ENCODE data around the gene SGO2.

The SGO2 gene

GRCh38 chr2:200599206-200599605, 73.2 kb downstream of the SGO2 start:
- H3K27ac ChIP-seq (ENCODE audit: extremely low read depth, low read depth, low read length): no peak overlapping the region
- H3K9me3 ChIP-seq (ENCODE audit: control insufficient read depth, insufficient read depth, low read depth, low read length): no peaks in the 10 kb centered on the region
- no peak overlapping the region for H3K4me3 ChIP-seq (ENCODE audit: low read depth, low read length)
- CTCF ChIA-PET: no interaction called here
- TF ChIP-seq ZBTB17 (tag by site-specific recombination; IDR thresholded peaks at IDR 0.05) (no peak), ZNF311 (tag by site-specific recombination; IDR thresholded peaks at IDR 0.05; ENCODE audit: borderline replicate concordance) (no peak), ZBTB7A (tag by site-specific recombination; IDR thresholded peaks at IDR 0.05; ENCODE audit: low read depth) (no peak), ZNF423 (tag by site-specific recombination; IDR thresholded peaks at IDR 0.05) (no peak), GLIS2 (tag by site-specific recombination; IDR thresholded peaks at IDR 0.05) (no peak), ZNF48 (tag by site-specific recombination; IDR thresholded peaks at IDR 0.05) (no peak), ZSCAN16 (tag by site-specific recombination; IDR thresholded peaks at IDR 0.05) (no peak), TCF7L2 (IDR thresholded peaks at IDR 0.05; ENCODE audit: borderline replicate concordance, low read depth, low read length) (no peak), ZNF692 (tag by site-specific recombination; IDR thresholded peaks at IDR 0.05) (no peak), ZSCAN4 (tag by site-specific recombination; IDR thresholded peaks at IDR 0.05) (no peak), ZSCAN23 (tag by site-specific recombination; IDR thresholded peaks at IDR 0.05) (no peak), ZNF26 (tag by site-specific recombination; IDR thresholded peaks at IDR 0.05) (no peak), ZBTB44 (tag by site-specific recombination; IDR thresholded peaks at IDR 0.05) (no peak), HOXA7 (CRISPR knock-in tag; IDR thresholded peaks at IDR 0.05; ENCODE audit: borderline replicate concordance) (no peak), ZNF112 (tag by site-specific recombination; IDR thresholded peaks at IDR 0.05) (no peak), ZNF521 (tag by site-specific recombination; IDR thresholded peaks at IDR 0.05) (no peak), PBX3 (CRISPR knock-in tag; IDR thresholded peaks at IDR 0.05) (no peak)
- TF ChIP-seq, protein P1, sequence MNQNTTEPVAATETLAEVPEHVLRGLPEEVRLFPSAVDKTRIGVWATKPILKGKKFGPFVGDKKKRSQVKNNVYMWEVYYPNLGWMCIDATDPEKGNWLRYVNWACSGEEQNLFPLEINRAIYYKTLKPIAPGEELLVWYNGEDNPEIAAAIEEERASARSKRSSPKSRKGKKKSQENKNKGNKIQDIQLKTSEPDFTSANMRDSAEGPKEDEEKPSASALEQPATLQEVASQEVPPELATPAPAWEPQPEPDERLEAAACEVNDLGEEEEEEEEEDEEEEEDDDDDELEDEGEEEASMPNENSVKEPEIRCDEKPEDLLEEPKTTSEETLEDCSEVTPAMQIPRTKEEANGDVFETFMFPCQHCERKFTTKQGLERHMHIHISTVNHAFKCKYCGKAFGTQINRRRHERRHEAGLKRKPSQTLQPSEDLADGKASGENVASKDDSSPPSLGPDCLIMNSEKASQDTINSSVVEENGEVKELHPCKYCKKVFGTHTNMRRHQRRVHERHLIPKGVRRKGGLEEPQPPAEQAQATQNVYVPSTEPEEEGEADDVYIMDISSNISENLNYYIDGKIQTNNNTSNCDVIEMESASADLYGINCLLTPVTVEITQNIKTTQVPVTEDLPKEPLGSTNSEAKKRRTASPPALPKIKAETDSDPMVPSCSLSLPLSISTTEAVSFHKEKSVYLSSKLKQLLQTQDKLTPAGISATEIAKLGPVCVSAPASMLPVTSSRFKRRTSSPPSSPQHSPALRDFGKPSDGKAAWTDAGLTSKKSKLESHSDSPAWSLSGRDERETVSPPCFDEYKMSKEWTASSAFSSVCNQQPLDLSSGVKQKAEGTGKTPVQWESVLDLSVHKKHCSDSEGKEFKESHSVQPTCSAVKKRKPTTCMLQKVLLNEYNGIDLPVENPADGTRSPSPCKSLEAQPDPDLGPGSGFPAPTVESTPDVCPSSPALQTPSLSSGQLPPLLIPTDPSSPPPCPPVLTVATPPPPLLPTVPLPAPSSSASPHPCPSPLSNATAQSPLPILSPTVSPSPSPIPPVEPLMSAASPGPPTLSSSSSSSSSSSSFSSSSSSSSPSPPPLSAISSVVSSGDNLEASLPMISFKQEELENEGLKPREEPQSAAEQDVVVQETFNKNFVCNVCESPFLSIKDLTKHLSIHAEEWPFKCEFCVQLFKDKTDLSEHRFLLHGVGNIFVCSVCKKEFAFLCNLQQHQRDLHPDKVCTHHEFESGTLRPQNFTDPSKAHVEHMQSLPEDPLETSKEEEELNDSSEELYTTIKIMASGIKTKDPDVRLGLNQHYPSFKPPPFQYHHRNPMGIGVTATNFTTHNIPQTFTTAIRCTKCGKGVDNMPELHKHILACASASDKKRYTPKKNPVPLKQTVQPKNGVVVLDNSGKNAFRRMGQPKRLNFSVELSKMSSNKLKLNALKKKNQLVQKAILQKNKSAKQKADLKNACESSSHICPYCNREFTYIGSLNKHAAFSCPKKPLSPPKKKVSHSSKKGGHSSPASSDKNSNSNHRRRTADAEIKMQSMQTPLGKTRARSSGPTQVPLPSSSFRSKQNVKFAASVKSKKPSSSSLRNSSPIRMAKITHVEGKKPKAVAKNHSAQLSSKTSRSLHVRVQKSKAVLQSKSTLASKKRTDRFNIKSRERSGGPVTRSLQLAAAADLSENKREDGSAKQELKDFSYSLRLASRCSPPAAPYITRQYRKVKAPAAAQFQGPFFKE (tag by site-specific recombination; IDR thresholded peaks at IDR 0.05; ENCODE audit: borderline replicate concordance): no peak
- TF ChIP-seq, protein P2, sequence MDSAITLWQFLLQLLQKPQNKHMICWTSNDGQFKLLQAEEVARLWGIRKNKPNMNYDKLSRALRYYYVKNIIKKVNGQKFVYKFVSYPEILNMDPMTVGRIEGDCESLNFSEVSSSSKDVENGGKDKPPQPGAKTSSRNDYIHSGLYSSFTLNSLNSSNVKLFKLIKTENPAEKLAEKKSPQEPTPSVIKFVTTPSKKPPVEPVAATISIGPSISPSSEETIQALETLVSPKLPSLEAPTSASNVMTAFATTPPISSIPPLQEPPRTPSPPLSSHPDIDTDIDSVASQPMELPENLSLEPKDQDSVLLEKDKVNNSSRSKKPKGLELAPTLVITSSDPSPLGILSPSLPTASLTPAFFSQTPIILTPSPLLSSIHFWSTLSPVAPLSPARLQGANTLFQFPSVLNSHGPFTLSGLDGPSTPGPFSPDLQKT (IDR thresholded peaks at IDR 0.05; ENCODE audit: borderline replicate concordance, low read depth, low read length): no peak
- TF ChIP-seq, protein P3, sequence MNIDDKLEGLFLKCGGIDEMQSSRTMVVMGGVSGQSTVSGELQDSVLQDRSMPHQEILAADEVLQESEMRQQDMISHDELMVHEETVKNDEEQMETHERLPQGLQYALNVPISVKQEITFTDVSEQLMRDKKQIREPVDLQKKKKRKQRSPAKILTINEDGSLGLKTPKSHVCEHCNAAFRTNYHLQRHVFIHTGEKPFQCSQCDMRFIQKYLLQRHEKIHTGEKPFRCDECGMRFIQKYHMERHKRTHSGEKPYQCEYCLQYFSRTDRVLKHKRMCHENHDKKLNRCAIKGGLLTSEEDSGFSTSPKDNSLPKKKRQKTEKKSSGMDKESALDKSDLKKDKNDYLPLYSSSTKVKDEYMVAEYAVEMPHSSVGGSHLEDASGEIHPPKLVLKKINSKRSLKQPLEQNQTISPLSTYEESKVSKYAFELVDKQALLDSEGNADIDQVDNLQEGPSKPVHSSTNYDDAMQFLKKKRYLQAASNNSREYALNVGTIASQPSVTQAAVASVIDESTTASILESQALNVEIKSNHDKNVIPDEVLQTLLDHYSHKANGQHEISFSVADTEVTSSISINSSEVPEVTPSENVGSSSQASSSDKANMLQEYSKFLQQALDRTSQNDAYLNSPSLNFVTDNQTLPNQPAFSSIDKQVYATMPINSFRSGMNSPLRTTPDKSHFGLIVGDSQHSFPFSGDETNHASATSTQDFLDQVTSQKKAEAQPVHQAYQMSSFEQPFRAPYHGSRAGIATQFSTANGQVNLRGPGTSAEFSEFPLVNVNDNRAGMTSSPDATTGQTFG (tag by site-specific recombination; IDR thresholded peaks at IDR 0.05; ENCODE audit: borderline replicate concordance): no peak
- H3K4me1 ChIP-seq (ENCODE audit: control insufficient read depth, insufficient read depth, low read length): peaks cover 16% of the 10 kb centered on the region
- H3K36me3 ChIP-seq (ENCODE audit: control insufficient read depth in 2 of 2, insufficient read depth in 1 of 2, low read length in 2 of 2): no peaks in the 10 kb centered on the region
- POLR2A ChIA-PET: no interaction called here
